ENCODE measurements around the gene MATCAP1.

MATCAP1 gene

GRCh38 chr16:67207249-67208091, 23.7 kb upstream of the MATCAP1 start:
- DNase-seq, result no peak

GRCh38 chr16:67206838-67207248, 23.1 kb upstream of the MATCAP1 start:
- DNase-seq, result no peak

- no peak for DNase-seq
These were observed 22.5 kb upstream of the MATCAP1 start for GRCh38 chr16:67206129-67206837.

- no peak for DNase-seq
These were observed 20.3 kb upstream of the MATCAP1 start for GRCh38 chr16:67204076-67204475.

- no peak for DNase-seq
These were observed 19.3 kb upstream of the MATCAP1 start for GRCh38 chr16:67202956-67203493.

GRCh38 chr16:67202426-67202825, 18.7 kb upstream of the MATCAP1 start:
- no peak for DNase-seq

- DNase-seq, result no peak
These were observed 17.9 kb upstream of the MATCAP1 start for GRCh38 chr16:67201411-67202345.

GRCh38 chr16:67200491-67200890, 16.7 kb upstream of the MATCAP1 start:
- no peak for DNase-seq

- no peak for DNase-seq
These were observed 16.0 kb upstream of the MATCAP1 start for GRCh38 chr16:67199808-67200198.

GRCh38 chr16:67199011-67199807, 15.4 kb upstream of the MATCAP1 start, which contains the start of gene ELMO3:
TSS of gene ELMO3 (plus strand) at chr16:67199131. CDS start at chr16:67199327, 196 bp downstream.
- no peak for DNase-seq

- DNase-seq, result no peak
These were observed 14.5 kb upstream of the MATCAP1 start for GRCh38 chr16:67198238-67198734.

GRCh38 chr16:67197704-67198103, 13.9 kb upstream of the MATCAP1 start:
- DNase-seq, result no peak

GRCh38 chr16:67196881-67197280, 13.1 kb upstream of the MATCAP1 start:
- no peak for DNase-seq

GRCh38 chr16:67195676-67196075, 11.9 kb upstream of the MATCAP1 start:
- DNase-seq, result no peak

- DNase-seq, result no peak
These were observed 10.5 kb upstream of the MATCAP1 start for GRCh38 chr16:67194260-67194659.

GRCh38 chr16:67193536-67193935, 9.8 kb upstream of the MATCAP1 start:
- DNase-seq, result no peak

- no peak for DNase-seq
These were observed 9.1 kb upstream of the MATCAP1 start for GRCh38 chr16:67192781-67193361.

- DNase-seq, result peak; percentile 91
These were observed 8.4 kb upstream of the MATCAP1 start, which contains the start of gene E2F4 for GRCh38 chr16:67191995-67192681. TSS of gene E2F4 (plus strand) at chr16:67192155. CDS start at chr16:67192228, 73 bp downstream.

- DNase-seq, result no peak
These were observed 7.7 kb upstream of the MATCAP1 start for GRCh38 chr16:67191411-67191994.
